GM21526 (cell line): ENCODE data around the gene NRCAM.
"Not testable (repeated sequence)": the region's sequence is repeated elsewhere in the genome, so short reads cannot be mapped to it uniquely, and the experiment has no call there.

ENCODE experiments used
- ATAC-seq: cut with Tn5 transposase; IDR thresholded peaks from one replicate; pipeline ENCODE4 v1.9.1; 2021; ENCODE audit warnings: moderate library complexity; ENCODE audit not compliant: unreplicated experiment, low FRiP score

The NRCAM gene

DNA sequence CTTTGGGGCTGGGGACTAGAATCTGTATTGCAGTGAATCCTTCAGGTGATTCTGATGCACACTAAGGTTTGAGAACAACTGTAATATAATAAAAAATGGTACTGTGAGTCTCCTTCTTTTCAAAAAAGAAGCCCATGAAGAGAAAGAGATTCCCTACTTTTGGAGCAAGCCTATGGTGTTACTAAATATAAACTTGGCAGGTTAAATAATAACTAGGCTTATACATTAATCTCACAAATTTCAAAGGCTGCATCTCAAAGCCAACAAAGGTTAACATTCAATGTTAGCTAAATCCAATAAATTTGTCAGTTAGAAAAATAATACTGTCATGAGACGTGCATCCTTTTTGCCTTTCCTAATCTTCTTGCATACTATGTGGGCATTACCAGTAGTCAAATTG is 166.4 kb downstream of the NRCAM start:
- no peak for ATAC-seq

DNA sequence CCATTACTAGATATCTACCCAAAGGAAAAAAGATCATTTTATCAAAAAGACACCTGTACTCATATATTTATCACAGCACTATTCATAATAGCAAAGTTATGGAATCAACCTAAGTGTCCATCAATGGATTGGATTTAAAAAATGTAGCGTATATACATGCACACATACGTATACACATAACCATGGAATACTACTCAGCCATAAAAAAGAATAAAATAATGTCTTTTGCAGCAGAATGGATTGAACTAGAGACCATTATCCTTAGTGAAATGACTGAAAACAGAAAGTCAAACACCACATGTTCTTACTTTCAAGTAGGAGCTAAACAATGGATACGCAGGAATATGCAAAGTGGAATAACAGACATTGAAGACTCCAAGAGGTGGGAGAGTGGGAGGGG is 168.4 kb downstream of the NRCAM start:
- ATAC-seq: no peak

- ATAC-seq: no peak
Measured at GRCh38 chr7:108286290-108286904, 169.8 kb downstream of the NRCAM start.

GRCh38 chr7:108285778-108286177 is 170.5 kb downstream of the NRCAM start:
- no peak for ATAC-seq

GRCh38 chr7:108285003-108285368 is 171.2 kb downstream of the NRCAM start:
- ATAC-seq: no peak

- no peak for ATAC-seq
Measured at GRCh38 chr7:108284349-108285002, 171.8 kb downstream of the NRCAM start.

- no peak for ATAC-seq
Measured at GRCh38 chr7:108283252-108283651, 173.0 kb downstream of the NRCAM start.

GRCh38 chr7:108282427-108282996 is 173.7 kb downstream of the NRCAM start:
- ATAC-seq: no peak

DNA sequence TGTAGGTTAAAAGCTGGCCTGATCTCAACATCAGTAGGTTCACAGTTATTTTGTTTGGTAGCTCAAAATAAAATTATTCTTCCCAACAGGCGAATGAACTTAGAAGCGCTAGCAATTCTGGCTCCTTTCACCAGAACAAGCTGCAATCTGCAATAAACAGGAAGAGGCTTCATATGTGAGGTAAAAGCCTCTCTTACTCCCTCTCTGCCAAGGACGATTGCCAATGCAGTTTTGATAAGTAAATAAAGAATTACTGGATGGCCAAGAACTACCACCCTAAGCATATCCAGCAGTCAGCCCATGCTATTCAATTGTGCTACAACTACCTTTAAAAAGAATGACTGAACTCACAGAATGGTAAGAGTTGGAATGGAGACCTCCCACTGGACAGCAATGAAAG is 176.1 kb downstream of the NRCAM start:
- ATAC-seq: no peak

- ATAC-seq: no peak
Measured at GRCh38 chr7:108278776-108279175, 177.5 kb downstream of the NRCAM start.

GRCh38 chr7:108278281-108278680 is 178.0 kb downstream of the NRCAM start:
- ATAC-seq: no peak

- ATAC-seq: not testable (repeated sequence)
Measured at GRCh38 chr7:108274447-108274846, 181.8 kb downstream of the NRCAM start.

- not testable (repeated sequence) for ATAC-seq
Measured at GRCh38 chr7:108272891-108273290, 183.3 kb downstream of the NRCAM start.

DNA sequence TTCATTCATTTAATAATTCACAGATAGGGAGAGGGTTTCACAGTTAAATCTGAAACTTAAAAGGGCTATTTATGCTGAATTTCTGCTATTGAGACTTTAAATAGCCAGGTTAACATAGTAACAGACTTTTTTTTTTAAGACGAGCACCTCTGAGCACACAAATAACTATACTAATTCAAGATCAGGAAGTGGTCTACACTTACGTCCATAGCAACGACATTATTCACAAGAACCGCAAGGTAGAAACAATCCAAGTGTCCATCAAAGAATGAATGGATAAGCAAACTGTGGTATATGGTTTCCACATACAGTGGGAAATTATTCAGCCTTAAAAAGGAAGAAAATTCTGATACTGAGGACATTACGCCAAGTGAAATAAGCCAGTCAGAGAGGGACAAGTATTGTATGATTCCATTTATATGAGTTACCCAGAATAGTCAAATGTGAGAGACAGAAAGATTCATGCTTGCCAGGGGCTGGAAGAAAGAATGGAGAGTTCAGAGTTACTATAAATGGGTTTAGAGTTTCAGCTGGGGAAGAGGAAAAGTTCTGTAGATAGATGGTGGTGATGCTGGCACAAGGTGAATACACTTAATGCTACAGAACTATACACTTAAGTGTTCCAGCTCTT is 185.7 kb downstream of the NRCAM start:
- no peak for ATAC-seq

- ATAC-seq: no peak
Measured at GRCh38 chr7:108268200-108268820, 187.9 kb downstream of the NRCAM start.

GRCh38 chr7:108267615-108268014 is 188.6 kb downstream of the NRCAM start:
- ATAC-seq: no peak

DNA sequence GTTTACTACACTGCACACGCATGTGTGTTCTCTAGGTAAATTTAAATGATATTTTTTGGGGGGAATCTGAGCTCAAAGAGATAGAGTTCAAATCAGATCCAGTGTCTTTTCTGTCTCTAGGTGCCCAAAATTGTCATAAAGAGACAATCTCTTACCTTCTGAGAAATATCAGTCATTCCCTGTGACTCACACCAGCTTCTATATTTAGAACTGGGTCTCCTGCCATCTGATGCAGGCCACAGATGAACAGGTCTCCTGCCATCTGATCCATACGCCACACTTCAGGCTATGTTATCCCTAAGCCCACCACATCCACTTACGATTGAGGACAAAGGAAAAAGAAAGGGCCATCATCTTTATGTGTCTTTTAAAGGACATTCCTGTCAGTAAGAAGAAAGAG is 189.7 kb downstream of the NRCAM start:
- ATAC-seq: no peak

- ATAC-seq: no peak
Measured at GRCh38 chr7:108266035-108266434, 190.2 kb downstream of the NRCAM start.

DNA sequence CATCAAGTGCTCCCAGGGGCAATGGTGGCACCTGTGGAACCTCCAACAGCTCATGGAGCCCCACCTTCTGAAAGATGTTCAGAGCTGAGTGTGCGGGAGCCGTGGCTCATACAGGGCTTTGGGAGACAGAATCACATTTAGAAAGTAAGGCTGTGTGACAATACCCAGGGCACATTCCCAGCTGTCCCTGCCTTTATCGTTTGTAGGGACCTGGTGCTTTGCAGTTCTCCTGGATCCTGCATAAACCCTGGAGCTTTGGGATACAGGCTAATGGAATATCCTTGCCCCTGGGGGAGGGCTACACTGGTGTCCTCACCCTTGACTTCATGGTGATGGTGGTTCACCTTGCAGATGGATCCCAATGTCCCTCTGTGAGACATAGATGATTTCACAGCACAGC is 191.2 kb downstream of the NRCAM start:
- no peak for ATAC-seq

- ATAC-seq: no peak
Measured at GRCh38 chr7:108263425-108263824, 192.8 kb downstream of the NRCAM start.

DNA sequence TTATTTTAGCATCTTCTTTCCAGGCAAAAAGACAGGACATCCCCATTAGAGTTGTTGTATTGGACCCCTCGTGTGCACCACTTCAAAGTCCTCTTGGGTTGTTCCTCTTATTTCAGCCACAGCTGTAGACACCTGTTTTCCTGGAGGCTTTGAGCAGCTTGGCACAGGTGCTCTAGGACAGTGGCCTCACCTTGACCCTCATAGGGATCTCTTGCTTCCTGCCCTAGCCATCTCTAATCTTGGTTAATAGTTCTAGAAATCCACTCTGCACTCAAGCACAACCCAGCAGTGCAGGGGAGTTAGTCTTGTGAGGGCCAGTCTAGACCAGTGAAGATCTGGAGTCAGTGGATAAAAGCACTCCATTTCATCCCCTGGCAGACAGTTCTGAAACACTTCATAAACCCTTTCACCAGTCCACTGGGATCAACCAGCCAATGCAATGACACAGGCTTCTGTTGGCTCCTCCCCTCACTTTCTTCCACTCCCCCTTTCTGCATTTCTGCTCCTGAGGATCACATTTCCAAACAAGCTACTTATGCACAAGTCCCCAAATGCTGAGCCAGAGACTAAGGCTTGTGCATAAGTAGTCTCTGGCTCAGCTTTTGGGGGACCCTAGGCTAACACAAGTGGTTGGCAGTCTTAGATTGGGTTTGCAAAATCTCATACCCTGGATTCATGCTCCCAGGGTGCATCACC is 194.5 kb downstream of the NRCAM start:
- ATAC-seq: no peak
